IPS DF 6.9 (cell line): ENCODE results near the gene SELENOM.
"Not testable (repeated sequence)": the region's sequence is repeated elsewhere in the genome, so short reads cannot be mapped to it uniquely, and the experiment has no call there.

Experiments used
- DNase-seq: peaks from one replicate; pipeline ENCODE4 v3.0.0-alpha.2; 2013; ENCODE audit warnings: low read depth, low spot score
- H3K27ac ChIP-seq: one replicate; pipeline ENCODE4 v1.5.1; 2013; ENCODE audit warnings: low read length, control low read depth
- H3K27me3 ChIP-seq: 2 replicates; pipeline ENCODE4 v1.6.1; 2013; ENCODE audit warnings: mild to moderate bottlenecking, low read length; ENCODE audit not compliant: control insufficient read depth, insufficient read depth
- H3K36me3 ChIP-seq: 2 replicates; pipeline ENCODE4 v1.6.1; 2013; ENCODE audit warnings: low read length; ENCODE audit not compliant: control insufficient read depth, insufficient read depth
- H3K4me1 ChIP-seq: 2 replicates; pipeline ENCODE4 v1.6.1; 2013; ENCODE audit warnings: low read length; ENCODE audit not compliant: control insufficient read depth, insufficient read depth
- H3K4me3 ChIP-seq: 2 replicates; pipeline ENCODE4 v1.5.1; 2013; ENCODE audit warnings: mild to moderate bottlenecking, low read length
- H3K9me3 ChIP-seq: 2 replicates; pipeline ENCODE4 v1.6.1; 2013; ENCODE audit warnings: low read length, inconsistent platforms; ENCODE audit not compliant: control insufficient read depth, insufficient read depth
- WGBS: extraction: QIAGEN DNeasy Blood & Tissue Kit; methylation state at CpG from one replicate; pipeline ENCODE4 v1.1.7; 2013; ENCODE audit warnings: mixed read lengths, missing lambda C conversion rate; ENCODE audit not compliant: insufficient read length, insufficient coverage; 5-methylcytosine and 5-hydroxymethylcytosine counted together

SELENOM gene

GRCh38 chr22:31077681-31078080 is 29.7 kb downstream of the SELENOM start:
- Histone ChIP-seq H3K4me1 (peaks cover 3% of the 10 kb centered on the region; the same call in 1 of the 2 replicates), H3K36me3 (no peaks in the 10 kb centered on the region), H3K4me3 (no peak overlapping the region), H3K27me3 (no peaks in the 10 kb centered on the region), H3K9me3 (no peaks in the 10 kb centered on the region), H3K27ac (no peak overlapping the region)
- WGBS = no CpG with 5 or more reads among the region's 6 CpGs
- DNase-seq = no peak

- WGBS = no CpG with 5 or more reads among the region's 15 CpGs
- no peaks in the 10 kb centered on the region; the same call in 1 of the 2 replicates for H3K4me1 ChIP-seq
- DNase-seq = no peak
- no peaks in the 10 kb centered on the region for H3K27me3 ChIP-seq
- no peaks in the 10 kb centered on the region for H3K9me3 ChIP-seq
- H3K36me3 ChIP-seq = no peaks in the 10 kb centered on the region
- no peak overlapping the region for H3K4me3 ChIP-seq
- H3K27ac ChIP-seq = no peak overlapping the region
Measured at GRCh38 chr22:31075961-31076360, 31.4 kb downstream of the SELENOM start.

- H3K36me3 ChIP-seq, H3K4me3 ChIP-seq, H3K4me1 ChIP-seq, DNase-seq, H3K27ac ChIP-seq, H3K9me3 ChIP-seq, H3K27me3 ChIP-seq: not testable (repeated sequence)
- no CpG with 5 or more reads among the region's 5 CpGs for WGBS
Measured at GRCh38 chr22:31073545-31074145, 33.7 kb downstream of the SELENOM start.

- DNase-seq, H3K27me3 ChIP-seq: not testable (repeated sequence)
- WGBS = no CpG with 5 or more reads among the region's 9 CpGs
Measured at GRCh38 chr22:31073125-31073524, 34.2 kb downstream of the SELENOM start.

GRCh38 chr22:31069691-31070314 is 37.6 kb downstream of the SELENOM start:
- H3K27me3 ChIP-seq, H3K9me3 ChIP-seq, H3K4me1 ChIP-seq, H3K36me3 ChIP-seq, DNase-seq, H3K27ac ChIP-seq, H3K4me3 ChIP-seq: not testable (repeated sequence)
- no CpG with 5 or more reads among the region's 6 CpGs for WGBS

More at GRCh38 chr22:31073125-31073524, 34.2 kb downstream of the SELENOM start:
- H3K9me3 ChIP-seq, H3K4me3 ChIP-seq, H3K36me3 ChIP-seq, H3K4me1 ChIP-seq, H3K27ac ChIP-seq: not testable (repeated sequence)

GRCh38 chr22:31068970-31069369 is 38.4 kb downstream of the SELENOM start:
- Histone ChIP-seq H3K27ac (no peak overlapping the region), H3K4me1 (no peaks in the 10 kb centered on the region), H3K36me3 (no peaks in the 10 kb centered on the region), H3K27me3 (no peaks in the 10 kb centered on the region), H3K9me3 (no peaks in the 10 kb centered on the region), H3K4me3 (no peak overlapping the region)
- DNase-seq = no peak
- WGBS = no CpG with 5 or more reads among the region's 11 CpGs

- Histone ChIP-seq H3K4me1 (no peaks in the 10 kb centered on the region), H3K27me3 (no peaks in the 10 kb centered on the region), H3K4me3 (no peak overlapping the region), H3K36me3 (no peaks in the 10 kb centered on the region), H3K27ac (no peak overlapping the region), H3K9me3 (no peaks in the 10 kb centered on the region)
- WGBS = no CpG with 5 or more reads among the region's 6 CpGs
- DNase-seq = no peak
Measured at GRCh38 chr22:31064369-31064768, 43.0 kb downstream of the SELENOM start.

- no peak overlapping the region for H3K4me3 ChIP-seq
- no peaks in the 10 kb centered on the region for H3K36me3 ChIP-seq
- H3K27ac ChIP-seq = no peak overlapping the region
- no peaks in the 10 kb centered on the region for H3K27me3 ChIP-seq
- no peaks in the 10 kb centered on the region for H3K9me3 ChIP-seq
- WGBS = no CpG with 5 or more reads among the region's 2 CpGs
- DNase-seq = no peak
- no peaks in the 10 kb centered on the region for H3K4me1 ChIP-seq
Measured at GRCh38 chr22:31062566-31063230, 44.7 kb downstream of the SELENOM start.

GRCh38 chr22:31059663-31060062 is 47.7 kb downstream of the SELENOM start:
- H3K36me3 ChIP-seq, H3K9me3 ChIP-seq, DNase-seq, H3K4me1 ChIP-seq, H3K27ac ChIP-seq, H3K4me3 ChIP-seq, H3K27me3 ChIP-seq: not testable (repeated sequence)
- no CpG with 5 or more reads among the region's 6 CpGs for WGBS

- no peak overlapping the region for H3K4me3 ChIP-seq
- WGBS = no CpG with 5 or more reads among the region's 5 CpGs
- H3K9me3 ChIP-seq = no peaks in the 10 kb centered on the region
- no peaks in the 10 kb centered on the region for H3K27me3 ChIP-seq
- DNase-seq = no peak
- no peaks in the 10 kb centered on the region for H3K4me1 ChIP-seq
- no peak overlapping the region for H3K27ac ChIP-seq
- H3K36me3 ChIP-seq = no peaks in the 10 kb centered on the region
Measured at GRCh38 chr22:31056986-31057599, 50.3 kb downstream of the SELENOM start.
